ENCODE measurements around the gene AKAP6. TPM values are rescaled to one million over a fixed set of nuclear protein-coding genes. Genes with fewer than 3 reads are reported as not detected.

AKAP6 gene
- total RNA-seq, 4 donors from 2014 or later = 4.1 to 34.4 (median 15.3) TPM

DNA sequence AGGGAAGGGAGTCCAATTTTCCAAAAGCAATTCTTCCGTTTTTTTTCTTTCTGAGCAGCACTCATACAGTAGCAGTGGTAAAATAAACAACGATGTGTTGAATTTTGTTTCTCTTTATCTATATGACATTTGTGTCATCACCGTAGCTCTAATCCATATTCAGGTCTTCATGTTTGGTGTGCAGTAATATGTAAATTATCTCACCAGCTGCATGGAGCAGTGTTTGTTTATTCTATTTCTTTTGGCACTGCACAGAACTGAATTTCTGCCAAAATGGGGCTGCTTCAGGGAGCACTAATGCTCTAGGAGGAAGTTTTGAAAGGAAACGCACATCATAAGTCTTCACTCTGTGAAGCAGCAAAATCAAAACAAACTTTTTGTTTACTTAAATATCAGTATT lies 479.5 kb downstream of the AKAP6 start:
- no peaks in the 10 kb centered on the region for H3K36me3 ChIP-seq
- no peak for DNase-seq
- H3K27me3 ChIP-seq = no peaks in the 10 kb centered on the region
- intact Hi-C loops (cut with DNase I; ENCODE audit: low total_unique reads) = no loop called here
- H3K9me3 ChIP-seq = peaks cover 0 to 7% of the 10 kb centered on the region in 2 donors
- no peak overlapping the region for H3K4me3 ChIP-seq
- TF ChIP-seq, protein P1, sequence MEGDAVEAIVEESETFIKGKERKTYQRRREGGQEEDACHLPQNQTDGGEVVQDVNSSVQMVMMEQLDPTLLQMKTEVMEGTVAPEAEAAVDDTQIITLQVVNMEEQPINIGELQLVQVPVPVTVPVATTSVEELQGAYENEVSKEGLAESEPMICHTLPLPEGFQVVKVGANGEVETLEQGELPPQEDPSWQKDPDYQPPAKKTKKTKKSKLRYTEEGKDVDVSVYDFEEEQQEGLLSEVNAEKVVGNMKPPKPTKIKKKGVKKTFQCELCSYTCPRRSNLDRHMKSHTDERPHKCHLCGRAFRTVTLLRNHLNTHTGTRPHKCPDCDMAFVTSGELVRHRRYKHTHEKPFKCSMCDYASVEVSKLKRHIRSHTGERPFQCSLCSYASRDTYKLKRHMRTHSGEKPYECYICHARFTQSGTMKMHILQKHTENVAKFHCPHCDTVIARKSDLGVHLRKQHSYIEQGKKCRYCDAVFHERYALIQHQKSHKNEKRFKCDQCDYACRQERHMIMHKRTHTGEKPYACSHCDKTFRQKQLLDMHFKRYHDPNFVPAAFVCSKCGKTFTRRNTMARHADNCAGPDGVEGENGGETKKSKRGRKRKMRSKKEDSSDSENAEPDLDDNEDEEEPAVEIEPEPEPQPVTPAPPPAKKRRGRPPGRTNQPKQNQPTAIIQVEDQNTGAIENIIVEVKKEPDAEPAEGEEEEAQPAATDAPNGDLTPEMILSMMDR (IDR thresholded peaks at IDR 0.05) = no peak
- TF ChIP-seq POLR2A (IDR thresholded peaks at IDR 0.05) = no peak
- H3K4me1 ChIP-seq = no peaks in the 10 kb centered on the region
- H3K27ac ChIP-seq = peak overlapping the region in 1 of 2 donors; percentile 24

DNA sequence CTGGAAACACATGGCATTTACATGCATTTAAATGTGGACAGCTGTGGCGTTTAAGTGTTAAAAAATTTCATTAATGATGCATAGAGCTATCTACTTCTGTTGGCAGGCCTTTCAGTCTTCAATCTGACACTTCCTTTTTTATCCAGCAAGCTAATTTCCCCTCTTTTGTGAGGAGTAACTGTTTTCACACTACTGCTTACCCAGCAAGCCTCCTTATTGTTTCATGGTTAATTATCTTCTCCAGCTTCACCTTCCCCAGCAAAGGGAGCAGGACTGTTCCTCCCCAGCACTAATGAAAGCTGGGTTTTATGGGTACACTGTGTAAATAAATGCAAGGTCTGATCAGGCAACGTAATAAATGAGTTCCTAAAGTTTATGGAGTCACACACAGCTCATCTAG lies 480.2 kb downstream of the AKAP6 start:
- Histone ChIP-seq H3K4me1 (no peaks in the 10 kb centered on the region), H3K36me3 (no peaks in the 10 kb centered on the region), H3K4me3 (no peak overlapping the region), H3K27me3 (no peaks in the 10 kb centered on the region), H3K27ac (peak overlapping the region in 1 of 2 donors; percentile 24), H3K9me3 (peaks cover 0 to under 1% of the 10 kb centered on the region in 2 donors)
- intact Hi-C loops (cut with DNase I; ENCODE audit: low total_unique reads) = no loop called here
- no peak for TF ChIP-seq POLR2A (IDR thresholded peaks at IDR 0.05)
- TF ChIP-seq, protein P1 (IDR thresholded peaks at IDR 0.05) = no peak
- no peak for DNase-seq

DNA sequence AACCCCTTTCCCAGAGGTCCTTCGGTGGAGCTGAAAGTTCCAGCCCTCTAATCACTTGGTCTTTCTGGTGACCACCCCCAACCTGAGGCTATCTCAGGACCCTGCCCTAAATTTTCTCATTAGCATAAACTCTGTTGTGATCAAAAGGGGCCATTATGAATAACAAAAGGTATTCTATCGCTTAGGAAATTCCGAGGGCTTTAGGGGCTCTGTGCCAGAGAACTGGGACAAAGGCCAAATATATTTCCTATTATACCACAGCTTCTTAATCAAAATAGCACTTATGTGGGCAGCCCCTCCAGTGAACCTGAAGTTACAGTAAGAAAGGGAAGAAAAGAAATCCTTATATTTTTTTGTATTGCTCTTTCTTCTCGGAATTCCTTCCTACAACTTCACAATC lies 484.3 kb downstream of the AKAP6 start:
- Histone ChIP-seq H3K9me3 (no peaks in the 10 kb centered on the region), H3K36me3 (no peaks in the 10 kb centered on the region), H3K27me3 (no peaks in the 10 kb centered on the region), H3K4me1 (no peaks in the 10 kb centered on the region), H3K4me3 (no peak overlapping the region), H3K27ac (no peak overlapping the region)
- DNase-seq = no peak
- TF ChIP-seq, protein P1 (IDR thresholded peaks at IDR 0.05) = no peak
- TF ChIP-seq POLR2A (IDR thresholded peaks at IDR 0.05) = no peak
- intact Hi-C loops (cut with DNase I; ENCODE audit: low total_unique reads) = no loop called here

DNA sequence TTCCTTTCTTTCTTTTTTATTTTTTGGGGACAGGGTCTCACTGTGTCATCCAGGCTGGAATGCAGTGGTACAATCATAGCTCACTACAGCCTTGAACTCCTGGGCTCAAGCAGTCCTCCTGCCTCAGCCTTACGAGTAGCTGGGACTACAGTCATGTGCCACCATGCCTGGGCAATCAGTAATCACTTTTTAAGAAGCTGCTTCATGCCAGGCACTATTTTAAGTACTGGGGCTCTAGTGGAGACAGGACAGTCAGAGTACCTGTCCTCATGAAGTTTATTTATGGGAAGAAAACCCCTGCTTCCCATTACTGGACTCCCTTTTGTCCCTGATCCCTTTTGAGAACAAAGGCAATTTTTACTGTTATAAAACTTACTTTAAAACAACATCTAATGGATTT lies 485.6 kb downstream of the AKAP6 start:
- TF ChIP-seq, protein P1 (IDR thresholded peaks at IDR 0.05) = no peak
- no peak for TF ChIP-seq POLR2A (IDR thresholded peaks at IDR 0.05)
- H3K4me1 ChIP-seq = no peaks in the 10 kb centered on the region

DNA sequence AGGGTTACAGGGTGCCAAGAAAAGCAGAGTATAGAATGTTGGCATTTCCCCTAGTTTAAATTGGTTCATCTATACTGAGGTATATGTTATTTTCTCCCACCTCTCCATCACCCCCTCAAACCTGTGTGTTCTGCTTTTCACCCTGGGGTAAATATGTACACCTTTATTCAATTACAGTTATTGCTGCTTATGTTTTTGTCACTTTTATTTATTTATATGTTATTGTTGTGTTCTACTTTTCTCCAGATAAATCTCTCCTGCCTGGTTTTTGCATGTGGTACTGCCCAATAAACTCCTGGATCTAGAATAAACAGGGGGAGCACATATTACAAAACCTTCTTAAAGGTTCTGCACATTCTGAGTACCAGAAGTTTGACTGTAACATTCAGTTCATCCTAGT lies 487.5 kb downstream of the AKAP6 start:
- TF ChIP-seq, protein P1 (IDR thresholded peaks at IDR 0.05) = no peak
- no peak for TF ChIP-seq POLR2A (IDR thresholded peaks at IDR 0.05)
- no peak overlapping the region for H3K27ac ChIP-seq
- H3K4me1 ChIP-seq = no peaks in the 10 kb centered on the region
- DNase-seq = no peak
- intact Hi-C loops (cut with DNase I; ENCODE audit: low total_unique reads) = no loop called here
- no peaks in the 10 kb centered on the region for H3K36me3 ChIP-seq
- H3K27me3 ChIP-seq = no peaks in the 10 kb centered on the region
- no peak overlapping the region for H3K4me3 ChIP-seq
- no peaks in the 10 kb centered on the region for H3K9me3 ChIP-seq

More for the DNA sequence above, 485.6 kb downstream of the AKAP6 start:
- DNase-seq = no peak
- intact Hi-C loops (cut with DNase I; ENCODE audit: low total_unique reads) = no loop called here
- Histone ChIP-seq H3K4me3 (no peak overlapping the region), H3K27ac (no peak overlapping the region), H3K9me3 (no peaks in the 10 kb centered on the region), H3K27me3 (no peaks in the 10 kb centered on the region), H3K36me3 (no peaks in the 10 kb centered on the region)
